K562 (cell line): Measurements from ENCODE around the gene GLIPR1L2. TPM values are rescaled to one million over a fixed set of nuclear protein-coding genes. Genes with fewer than 3 reads are reported as not detected.

Experiments
- ATAC-seq: fragments of 200-7000 bp; cut with Tn5 transposase; 3 replicates; pipeline ENCODE4 v1.9.1; 2020; ENCODE audit warnings: moderate library complexity
- BruUV-seq: library from RNA; stranded (reverse); fragments of 400-500 nt; replicated peaks from 2 replicates; lab custom pipeline; 2021; lab: Mats Ljungman, UMichigan
- CTCF ChIA-PET: fragments of 300-600 bp; formaldehyde crosslinking; extraction: SDS; loops from one replicate; lab custom pipeline; 2021; ENCODE audit warnings: low intra/inter-chr PET ratio; lab: Yijun Ruan, JAX
- POLR2A ChIA-PET: fragments of 300-600, 350-650 bp; sonication (Branson Sonifier 250); formaldehyde crosslinking; extraction: SDS; loops from one replicate; lab custom pipeline; 2021; ENCODE audit warnings: antibody characterized with exemption, inconsistent platforms; lab: Yijun Ruan, JAX
- DNase-seq, 4 experiments: peaks; one replicate each; pipeline versions ENCODE4 v3.0.0 to v3.0.0-alpha.2; 2011 to 2018; ENCODE audit warnings: low spot score in 3 of 4, mixed read lengths in 3 of 4; ENCODE audit errors: extremely low read depth in 1 of 4
- FAIRE-seq: peaks from 2 replicates; lab custom pipeline; 2011; peaks lifted over from hg19 to GRCh38; lab: Jason Lieb, UNC
- H2AFZ ChIP-seq: 2 replicates; pipeline ENCODE4 v1.6.0; 2011; ENCODE audit warnings: low read depth, low read length, control low read depth, inconsistent platforms
- H3K27ac ChIP-seq: fragments of 200-600 bp; 3 replicates; pipeline ENCODE4 v1.8.0; 2011; ENCODE audit warnings: low read depth, mild to moderate bottlenecking, control low read depth, inconsistent platforms, low read length, moderate library complexity, mixed read lengths; ENCODE audit errors: extremely low read depth
- H3K27me3 ChIP-seq, 2 experiments: fragments of 300-600 bp in 1 of 2; 2 replicates in 1 of 2; 3 replicates in 1 of 2; pipeline versions ENCODE4 v1.6.0 to v1.8.0; 2011; ENCODE audit warnings: inconsistent platforms in 2 of 2, low read length in 2 of 2, mild to moderate bottlenecking in 1 of 2, mixed read lengths in 1 of 2, moderate library complexity in 1 of 2; ENCODE audit not compliant: control insufficient read depth in 2 of 2, insufficient read depth in 2 of 2
- H3K36me3 ChIP-seq: fragments of 300-600 bp; 3 replicates; pipeline ENCODE4 v1.8.0; 2011; ENCODE audit warnings: mild to moderate bottlenecking, low read length, inconsistent platforms; ENCODE audit not compliant: control insufficient read depth, insufficient read depth
- H3K4me1 ChIP-seq, 2 experiments: fragments of 200-600 bp in 1 of 2; replicated peaks in 1 of 2; 2 replicates in 1 of 2; 3 replicates in 1 of 2; pipeline versions ENCODE4 v1.5.1 to v1.8.0; 2011; ENCODE audit warnings: inconsistent platforms in 2 of 2, low read length in 2 of 2, mild to moderate bottlenecking in 1 of 2, mixed read lengths in 1 of 2, moderate library complexity in 1 of 2; ENCODE audit not compliant: control insufficient read depth in 2 of 2, insufficient read depth in 2 of 2
- H3K4me2 ChIP-seq: 2 replicates; pipeline ENCODE4 v1.6.1; 2011; ENCODE audit warnings: low read length, control low read depth, inconsistent platforms, mixed read lengths; ENCODE audit not compliant: insufficient read depth
- H3K4me3 ChIP-seq: fragments of 200-600 bp; sonication (generic), shearing (Covaris generic); 2 replicates; pipeline ENCODE4 v1.5.1; 2016; ENCODE audit warnings: control low read depth, inconsistent platforms
- H3K79me2 ChIP-seq: fragments of 200-600 bp; 3 replicates; pipeline ENCODE4 v1.8.0; 2011; ENCODE audit warnings: low read length, inconsistent platforms; ENCODE audit not compliant: control insufficient read depth, insufficient read depth
- H3K9ac ChIP-seq, 2 experiments: 2 replicates each; pipeline versions ENCODE4 v1.6.0 to v1.6.1; 2011; ENCODE audit warnings: low read depth in 2 of 2, low read length in 2 of 2, control low read depth in 1 of 2, inconsistent platforms in 1 of 2, mild to moderate bottlenecking in 1 of 2, mixed read lengths in 1 of 2; ENCODE audit not compliant: insufficient read depth in 1 of 2
- H3K9me1 ChIP-seq: one replicate; pipeline ENCODE4 v1.6.0; 2011; ENCODE audit warnings: inconsistent platforms, mild to moderate bottlenecking, low read length, moderate library complexity; ENCODE audit not compliant: control insufficient read depth, insufficient read depth
- H3K9me3 ChIP-seq: replicated peaks from 2 replicates; pipeline ENCODE4 v1.5.1; 2011; ENCODE audit warnings: low read depth, low read length, inconsistent platforms; ENCODE audit not compliant: control insufficient read depth, insufficient read depth
- H4K20me1 ChIP-seq: replicated peaks from 2 replicates; pipeline ENCODE4 v1.6.1; 2011; ENCODE audit warnings: low read length, inconsistent platforms, mixed read lengths; ENCODE audit not compliant: control insufficient read depth, insufficient read depth
- BDP1 ChIP-seq: IDR thresholded peaks from 3 replicates; pipeline ENCODE4 v1.6.1; 2011; ENCODE audit not compliant: insufficient read length, insufficient read depth
- IRF1 ChIP-seq: sonication (generic); formaldehyde crosslinking; IDR thresholded peaks from 2 replicates; pipeline ENCODE4 v1.8.0; 2022; ENCODE audit warnings: missing genetic modification reagents, mild to moderate bottlenecking, borderline replicate concordance
- KLF1 ChIP-seq: fragments of 450-650 bp; IDR thresholded peaks from 2 replicates; pipeline ENCODE4 v1.6.1; 2016; ENCODE audit warnings: missing genetic modification characterization, missing compliant biosample characterization
- KLF13 ChIP-seq: fragments of 450-650 bp; IDR thresholded peaks from 2 replicates; pipeline ENCODE4 v1.6.1; 2016; ENCODE audit warnings: missing genetic modification characterization, low read depth, mild to moderate bottlenecking, missing compliant biosample characterization, moderate library complexity, borderline replicate concordance
- MECOM ChIP-seq: fragments of 250-450 bp; sonication (Bioruptor Pico); IDR thresholded peaks from 2 replicates; pipeline ENCODE4 v1.8.0; 2022; ENCODE audit warnings: inconsistent platforms
- MED1 ChIP-seq: sonication (generic); formaldehyde crosslinking; IDR thresholded peaks from 2 replicates; pipeline ENCODE4 v1.8.1; 2023; ENCODE audit warnings: missing genetic modification reagents, borderline replicate concordance
- MXD1 ChIP-seq: fragments of 250-450 bp; sonication (Bioruptor Pico); IDR thresholded peaks from 2 replicates; pipeline ENCODE4 v1.8.0; 2021; ENCODE audit warnings: borderline replicate concordance, mild to moderate bottlenecking, moderate library complexity; ENCODE audit not compliant: poor library complexity, severe bottlenecking
- NRF1 ChIP-seq, 2 experiments: fragments of 450-650 bp; IDR thresholded peaks in 1 of 2; conservative IDR thresholded peaks in 1 of 2; 2 replicates each; pipeline ENCODE4 v1.6.1; 2014; ENCODE audit warnings: mild to moderate bottlenecking in 2 of 2
- PURB ChIP-seq: sonication (generic); formaldehyde crosslinking; IDR thresholded peaks from 2 replicates; pipeline ENCODE4 v1.9.0; 2021; ENCODE audit warnings: low read depth, mild to moderate bottlenecking, missing genetic modification reagents
- SNAPC5 ChIP-seq: fragments of 250-450 bp; sonication (Bioruptor Pico); IDR thresholded peaks from 2 replicates; pipeline ENCODE4 v1.8.0; 2021; ENCODE audit warnings: moderate library complexity, mild to moderate bottlenecking, inconsistent platforms
- VEZF1 ChIP-seq: fragments of 200-800 bp; sonication (Bioruptor generic); IDR thresholded peaks from 2 replicates; pipeline ENCODE4 v1.6.1; 2017; ENCODE audit warnings: missing genetic modification characterization, missing compliant biosample characterization
- ZFP1 ChIP-seq: fragments of 450-650 bp; formaldehyde crosslinking; IDR thresholded peaks from 2 replicates; pipeline ENCODE4 v1.4.0; 2020; ENCODE audit warnings: mild to moderate bottlenecking, mixed read lengths
- ZNF146 ChIP-seq: IDR thresholded peaks from one replicate; pipeline ENCODE4 v1.6.1; 2018; ENCODE audit warnings: missing compliant biosample characterization; ENCODE audit not compliant: unreplicated experiment
- ZNF232 ChIP-seq: sonication (generic); formaldehyde crosslinking; IDR thresholded peaks from 2 replicates; pipeline ENCODE4 v1.8.0; 2022; ENCODE audit warnings: mild to moderate bottlenecking, missing genetic modification reagents
- ZNF280B ChIP-seq: fragments of 250-450 bp; sonication (Bioruptor Pico); IDR thresholded peaks from 2 replicates; pipeline ENCODE4 v1.5.1; 2021; ENCODE audit warnings: mild to moderate bottlenecking
- ZNF589 ChIP-seq: fragments of 200-800 bp; sonication (Bioruptor generic); IDR thresholded peaks from 2 replicates; pipeline ENCODE4 v1.6.1; 2016; ENCODE audit warnings: low read depth, missing genetic modification characterization, missing compliant biosample characterization
- WGBS: fragments of 100-300 bp; shearing (Covaris generic); methylation state at CpG from one replicate; pipeline ENCODE4 v1.1.6; 2016; ENCODE audit warnings: low coverage, mixed read lengths; ENCODE audit not compliant: insufficient coverage; ENCODE audit errors: missing lambda C conversion rate; 5-methylcytosine and 5-hydroxymethylcytosine counted together
- in situ Hi-C: fragments of 300-500 bp; cut with MboI; formaldehyde crosslinking; loops from 4 replicates; pipeline ENCODE4 v1.15.0; 2018; ENCODE audit warnings: inconsistent platforms, mixed read lengths
- intact Hi-C: fragments of 100-400 bp; cut with micrococcal nuclease; formaldehyde crosslinking; loops from 2 replicates; pipeline ENCODE4 v1.14.2; 2022
- polyA plus RNA-seq, 8 experiments: library from polyadenylated mRNA; depleted of rRNA in 4 of 8; stranded (reverse) in 5 of 8; unstranded in 3 of 8; fragments of >200 nt; fragmentation: Nextera tagmentation in 2 of 8; fragmentation: Illumina TruSeq in 1 of 8; extraction: Ambion mirVana in 2 of 8; extraction: Trizol in 1 of 8; gene quantifications; 2 replicates each; pipeline versions ENCODE4 v1.2.1 to v1.2.3, GENCODE V29; 2011 to 2014; ENCODE audit warnings: inconsistent platforms in 1 of 8, missing spikeins in 1 of 8
- total RNA-seq, 7 experiments: library from RNA; depleted of rRNA in 6 of 7; stranded (reverse); fragments of >200 nt in 6 of 7; fragmentation: Illumina TruSeq in 2 of 7; extraction: Trizol in 2 of 7; gene quantifications; 2 replicates each; pipeline versions ENCODE4 v1.2.1 to v1.2.3, GENCODE V29; 2011 to 2021; ENCODE audit warnings: low replicate concordance in 1 of 7

The GLIPR1L2 gene
- total and polyA plus RNA-seq, 9 of the 15 experiments (the other 6 are each of a cell fraction or from before 2014, with no cell fraction given) = not detected

GRCh38 chr12:75366629-75367028 lies 24.3 kb upstream of the GLIPR1L2 start (continued):
- TF ChIP-seq SNAPC5 (CRISPR knock-in tag) (no peak), ZNF589 (CRISPR knock-in tag) (no peak), NRF1 (conservative IDR thresholded peaks at IDR 0.05 in 1 of 2, IDR thresholded peaks at IDR 0.05 in 1 of 2) (no peak)

- H3K9ac ChIP-seq = no peak overlapping the region
- no peaks in the 10 kb centered on the region for H3K4me1 ChIP-seq
- H2AFZ ChIP-seq = no peak overlapping the region
- no peak for DNase-seq
- H4K20me1 ChIP-seq = no peaks in the 10 kb centered on the region
- no peaks in the 10 kb centered on the region for H3K27me3 ChIP-seq
- no TSS peak for BruUV-seq
- no peak overlapping the region for H3K4me2 ChIP-seq
- FAIRE-seq = no peak
- H3K9me1 ChIP-seq = no peaks in the 10 kb centered on the region
- in situ Hi-C loops (no loop called here), intact Hi-C loops (no loop called here)
- WGBS = 0% methylated on average over 2 of the region's 2 CpGs
- H3K9me3 ChIP-seq = no peaks in the 10 kb centered on the region
- no peak for ATAC-seq
- H3K79me2 ChIP-seq = no peaks in the 10 kb centered on the region
- no peak overlapping the region for H3K27ac ChIP-seq
- H3K4me3 ChIP-seq = no peak overlapping the region
- ChIA-PET CTCF (no interaction called here), POLR2A (no interaction called here)
- no peaks in the 10 kb centered on the region for H3K36me3 ChIP-seq
- TF ChIP-seq KLF13 (tag) (no peak), IRF1 (CRISPR knock-in tag) (no peak), MXD1 (CRISPR knock-in tag) (no peak), ZNF232 (CRISPR knock-in tag) (no peak), ZFP1 (CRISPR knock-in tag) (no peak), MED1 (CRISPR knock-in tag) (no peak), MECOM (CRISPR knock-in tag) (no peak), ZNF146 (CRISPR knock-in tag) (no peak), KLF1 (tag) (no peak), VEZF1 (no peak), PURB (CRISPR knock-in tag) (no peak), ZNF280B (no peak), BDP1 (no peak)
Measured at GRCh38 chr12:75374971-75375370, 15.9 kb upstream of the GLIPR1L2 start.
